Activated CD4-positive, CD25-positive, alpha-beta regulatory T cell treated with anti-CD3 and anti-CD28 coated beads, Interleukin-2, amount 50 U/mL, for 16 hours (primary cell): ENCODE data around the gene INPP5F.
"Not testable (repeated sequence)": the region's sequence is repeated elsewhere in the genome, so short reads cannot be mapped to it uniquely, and the experiment has no call there.

Source experiments
- DNase-seq: peaks from one replicate; pipeline ENCODE4 v3.0.0-alpha.2; 2020; ENCODE audit warnings: low read depth, low spot score

The INPP5F gene

DNA sequence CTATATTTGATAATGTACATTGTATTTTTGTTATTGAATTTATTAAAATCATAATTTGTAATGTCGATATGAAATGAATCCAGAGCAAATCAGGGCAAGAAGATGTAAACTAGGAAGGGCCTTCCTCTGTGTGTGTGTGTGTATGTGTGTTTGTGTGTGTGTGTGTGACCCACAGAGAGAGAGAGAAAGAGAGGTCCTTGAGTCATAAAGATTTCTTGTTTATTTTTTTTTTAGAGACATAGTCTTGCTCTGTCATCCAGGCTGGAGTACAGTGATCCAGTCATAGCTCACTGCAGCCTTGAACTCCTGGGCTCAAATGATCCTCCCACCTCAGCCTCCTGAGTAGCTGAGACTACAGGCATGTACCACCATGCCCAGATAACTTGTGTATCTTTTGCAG, 50.7 kb downstream of the INPP5F start:
- no peak for DNase-seq

DNA sequence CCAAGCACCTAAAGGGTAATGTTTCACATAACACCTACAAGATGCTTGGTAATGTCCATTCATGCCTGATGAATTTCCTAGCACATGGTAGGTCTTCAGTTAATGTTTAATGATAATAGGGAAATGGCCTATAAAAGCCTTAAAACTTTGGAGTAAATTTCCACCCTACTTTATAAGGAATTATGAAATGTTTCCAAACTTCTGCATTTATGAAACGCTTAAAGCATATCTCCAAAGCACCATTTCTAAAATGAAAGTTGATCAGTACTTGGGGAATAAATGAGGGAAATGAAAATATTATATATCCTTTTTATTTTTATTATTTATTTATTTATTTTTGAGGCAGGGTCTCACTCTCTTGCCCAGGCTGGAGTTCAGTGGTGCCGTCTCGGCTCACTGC, 51.8 kb downstream of the INPP5F start:
- DNase-seq: no peak

DNA sequence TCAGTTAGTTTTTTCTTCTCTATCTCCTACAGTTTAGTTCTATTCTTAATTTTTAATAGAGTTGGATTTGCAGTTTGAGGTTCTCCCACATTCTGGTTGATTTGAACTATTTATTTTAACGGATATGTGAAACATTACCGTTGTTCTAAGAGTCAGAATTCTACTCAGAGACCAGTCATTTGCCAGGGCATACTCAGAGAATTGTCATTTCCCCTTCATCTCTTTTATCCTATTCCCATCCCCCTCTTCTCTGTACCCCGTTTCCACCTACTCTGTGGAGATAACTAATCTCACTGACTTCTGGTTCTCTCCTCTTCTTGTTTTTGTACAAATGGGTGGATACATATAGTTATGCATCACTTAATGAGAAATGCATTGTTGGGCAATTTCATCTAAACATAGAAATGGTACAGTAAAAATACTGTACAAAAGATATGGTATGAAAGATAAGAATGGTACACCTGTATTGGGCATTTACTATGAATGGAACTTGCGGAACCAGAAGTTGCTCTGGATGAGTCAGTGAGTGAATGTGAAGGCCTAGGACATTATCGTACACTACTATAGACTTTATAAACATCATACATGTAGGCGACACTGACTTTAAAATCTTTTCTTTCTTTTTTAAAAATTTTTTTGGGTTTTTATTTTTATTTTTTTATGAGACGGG, 53.1 kb downstream of the INPP5F start:
- DNase-seq: no peak

DNA sequence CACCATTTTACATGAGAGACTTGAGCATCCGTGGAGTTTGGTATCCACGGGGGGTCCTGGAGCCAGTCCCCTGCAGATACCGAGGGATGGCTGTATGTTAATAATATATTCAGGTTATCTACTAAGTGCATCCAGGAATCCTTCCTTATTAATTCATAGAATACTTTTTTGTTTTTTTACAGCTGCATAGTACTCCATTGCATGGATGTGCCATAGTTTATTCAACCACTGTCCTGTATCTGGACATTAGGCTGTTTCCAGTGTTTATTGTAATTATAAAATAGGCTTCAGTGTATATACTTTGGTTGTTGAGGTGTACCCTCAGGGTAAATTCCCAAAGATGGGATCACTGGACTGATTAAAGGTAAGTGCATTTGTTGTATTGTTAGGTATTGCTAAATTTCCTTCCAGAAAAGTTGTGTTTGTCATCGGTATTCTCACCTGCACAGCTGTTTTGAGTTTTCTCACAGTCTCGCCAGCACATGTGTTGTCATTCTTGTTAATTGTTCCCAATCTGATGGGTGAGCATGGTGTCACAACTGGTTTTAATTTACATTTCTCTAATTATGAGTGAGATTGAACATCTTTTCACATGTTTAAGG, 55.1 kb downstream of the INPP5F start:
- DNase-seq: no peak

DNA sequence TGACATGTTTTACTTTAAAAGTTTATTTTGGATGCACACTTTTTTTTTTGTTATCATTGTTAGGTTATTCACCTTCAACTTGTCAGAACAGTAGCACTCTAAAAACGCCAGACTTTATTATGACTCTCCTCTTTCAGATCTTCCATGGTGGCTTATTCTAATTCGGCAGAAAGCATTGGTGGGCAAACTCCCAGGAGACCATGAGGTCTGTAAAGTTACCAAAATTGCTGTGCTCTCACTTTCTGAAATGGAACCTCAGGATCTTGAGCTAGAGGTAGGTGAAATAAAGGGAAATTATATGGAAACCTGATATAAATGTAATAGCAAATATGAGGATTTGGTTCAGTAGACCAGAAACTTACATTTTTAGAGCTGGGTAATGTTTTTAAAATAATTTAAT, 55.6 kb downstream of the INPP5F start:
- DNase-seq: no peak

DNA sequence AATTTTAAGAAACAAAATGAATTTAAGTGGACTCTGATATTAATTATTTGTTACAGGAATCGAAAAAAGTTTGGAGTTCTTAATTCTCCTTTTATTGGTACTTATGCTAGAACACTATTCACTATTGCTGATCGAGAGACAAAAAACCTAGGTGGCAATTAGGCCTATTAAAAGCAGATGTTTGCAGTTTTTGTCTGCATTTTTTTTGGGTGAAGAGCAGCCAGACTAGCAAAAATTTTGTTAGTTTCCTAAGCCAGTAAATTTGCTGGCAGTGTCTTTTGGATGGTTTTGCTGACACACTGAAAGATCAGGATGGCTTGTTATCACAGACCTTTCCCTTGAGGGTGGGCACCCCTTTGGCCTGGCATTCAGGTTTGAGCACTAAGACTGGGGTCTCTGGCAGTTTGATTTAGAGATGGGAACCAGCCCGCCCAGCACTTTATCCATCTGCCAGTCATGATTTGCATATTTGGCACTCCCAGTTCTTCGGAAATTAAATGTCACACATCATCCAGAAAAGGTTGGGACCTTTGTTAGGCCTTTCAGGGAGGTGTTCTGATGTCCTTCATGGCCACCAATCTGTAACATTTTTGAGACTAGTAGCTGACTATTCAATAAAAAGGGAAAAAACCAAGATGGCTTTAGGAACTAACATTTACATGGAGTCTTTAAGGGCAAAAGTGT, 57.3 kb downstream of the INPP5F start:
- DNase-seq: no peak

DNA sequence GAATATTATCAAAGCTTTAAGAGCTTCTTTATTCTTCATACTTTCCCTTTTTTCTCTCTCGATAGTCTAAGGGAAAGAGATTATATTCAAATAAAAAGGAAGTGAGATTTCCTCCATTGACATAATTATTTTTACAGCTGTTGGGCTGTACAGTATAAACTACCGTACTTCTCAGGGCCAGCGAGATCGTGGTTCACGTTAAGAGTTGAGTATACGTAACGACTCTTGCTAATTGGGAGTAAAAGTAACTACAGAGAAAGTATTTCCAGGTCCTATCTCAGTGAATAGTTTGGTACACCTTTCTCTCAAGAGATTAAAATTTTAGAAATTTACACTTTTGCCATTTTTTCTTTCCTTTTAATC, 57.8 kb downstream of the INPP5F start:
- no peak for DNase-seq

DNA sequence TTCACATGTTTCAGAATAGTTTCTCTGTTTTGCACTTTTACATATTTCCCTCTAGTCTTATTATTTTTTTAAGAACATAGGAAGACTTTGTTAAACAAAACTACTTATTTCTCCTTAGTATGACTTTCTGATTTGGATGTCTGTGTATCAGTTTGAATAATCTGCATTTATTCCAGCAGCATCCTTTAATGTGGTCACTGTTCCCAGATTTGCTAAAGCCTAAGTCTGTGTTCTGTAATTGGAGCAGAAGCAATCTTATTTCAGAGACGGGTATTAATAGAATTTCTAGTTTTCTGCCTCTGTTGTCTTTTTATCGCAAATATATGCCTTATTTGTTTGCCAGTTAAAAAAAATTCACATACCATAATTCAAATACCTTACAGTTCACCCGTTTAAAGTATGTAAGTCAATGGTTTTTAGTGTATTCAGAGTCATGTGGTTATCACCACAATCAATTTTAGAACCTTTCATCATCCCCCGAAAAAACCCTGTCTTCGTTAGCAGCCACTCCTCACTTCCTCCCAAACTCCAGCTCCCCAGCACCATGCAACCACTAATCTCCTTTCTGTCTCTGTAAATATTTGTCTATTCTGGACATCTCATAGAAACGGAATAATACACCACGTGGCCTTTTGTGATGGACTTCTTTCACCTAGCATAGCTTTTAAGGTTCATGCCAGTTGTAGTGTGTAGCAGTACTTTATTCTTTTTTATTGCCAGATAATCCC, 58.7 kb downstream of the INPP5F start:
- DNase-seq: no peak

DNA sequence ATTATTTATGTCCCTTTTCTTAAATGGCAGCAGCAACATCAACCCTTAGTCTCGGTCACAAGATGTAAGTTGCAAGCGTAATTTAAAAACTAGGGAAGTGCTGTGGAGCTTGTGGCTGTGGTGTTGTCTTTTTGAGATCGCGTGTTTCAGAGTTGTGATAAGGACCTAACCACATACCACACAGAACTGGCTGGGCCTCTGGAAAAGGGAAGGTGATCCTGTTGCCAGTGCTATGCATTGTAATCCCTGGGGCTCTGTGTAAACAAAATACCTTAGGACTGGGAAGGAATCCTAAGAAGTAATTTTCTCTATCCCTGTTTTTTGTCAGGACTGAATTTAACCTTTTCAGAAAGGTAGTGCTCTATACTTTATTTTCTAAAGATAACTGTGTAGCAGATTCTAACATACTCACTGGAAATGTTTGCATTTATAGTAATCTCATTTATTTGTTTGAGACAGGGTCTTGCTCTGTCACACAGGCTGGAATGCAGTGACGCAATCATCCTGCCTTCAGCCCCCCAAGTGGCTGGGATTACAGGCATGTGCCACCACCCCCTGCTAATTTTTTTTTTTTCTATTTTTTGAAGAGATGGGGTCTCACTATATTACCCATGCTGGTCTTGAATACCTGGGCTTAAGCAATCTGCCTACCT, 60.4 kb downstream of the INPP5F start:
- no peak for DNase-seq

DNA sequence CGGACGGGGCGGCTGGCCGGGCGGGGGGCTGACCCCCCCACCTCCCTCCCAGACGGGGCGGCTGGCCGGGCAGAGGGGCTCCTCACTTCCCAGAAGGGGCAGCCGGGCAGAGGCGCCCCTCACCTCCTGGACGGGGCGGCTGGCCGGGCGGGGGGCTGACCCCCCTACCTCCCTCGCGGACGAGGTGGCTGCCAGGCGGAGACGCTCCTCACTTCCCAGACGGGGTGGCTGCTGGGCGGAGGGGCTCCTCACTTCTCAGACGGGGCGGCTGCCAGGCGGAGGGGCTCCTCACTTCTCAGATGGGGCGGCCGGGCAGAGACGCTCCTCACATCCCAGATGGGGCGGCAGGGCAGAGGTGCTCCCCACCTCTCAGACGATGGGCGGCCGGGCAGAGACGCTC, 69.3 kb downstream of the INPP5F start:
- not testable (repeated sequence) for DNase-seq

DNA sequence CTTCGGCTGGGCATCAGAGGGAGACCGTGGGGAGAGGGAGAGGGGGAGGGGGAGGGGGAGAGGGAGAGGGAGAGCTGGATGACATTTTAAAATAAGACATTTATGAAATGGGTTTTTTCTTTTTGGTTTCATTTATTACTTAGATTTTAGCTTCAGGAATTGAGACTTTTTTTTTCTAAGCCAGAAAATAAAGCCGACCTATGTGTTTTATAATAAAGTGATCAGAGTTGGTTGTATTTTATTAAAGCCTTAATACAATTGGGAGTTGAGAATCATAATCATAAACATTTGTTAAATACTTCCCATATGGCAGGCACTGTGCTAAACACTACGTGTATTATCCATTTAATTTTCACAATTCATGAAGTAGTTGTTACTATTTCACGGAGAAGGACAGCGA, 70.2 kb downstream of the INPP5F start:
- DNase-seq: no peak

DNA sequence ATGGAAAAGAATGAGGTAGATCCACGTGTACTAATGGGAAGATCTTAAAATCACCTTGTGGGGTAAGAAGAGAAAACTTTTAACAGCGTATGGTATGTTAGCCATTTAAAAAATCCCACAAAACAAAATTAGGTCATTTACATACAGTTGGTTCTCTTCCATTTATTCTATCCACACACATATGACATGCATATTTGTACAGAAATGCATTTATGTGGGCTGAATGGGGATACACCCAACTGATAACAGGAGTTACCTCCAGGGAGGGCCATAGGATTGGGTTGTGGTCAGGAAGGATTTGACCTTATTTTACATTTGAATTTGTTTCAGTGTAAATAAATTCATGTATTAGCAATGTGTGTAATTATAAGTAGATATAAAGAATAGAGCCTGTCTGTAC, 75.3 kb downstream of the INPP5F start:
- DNase-seq: no peak

DNA sequence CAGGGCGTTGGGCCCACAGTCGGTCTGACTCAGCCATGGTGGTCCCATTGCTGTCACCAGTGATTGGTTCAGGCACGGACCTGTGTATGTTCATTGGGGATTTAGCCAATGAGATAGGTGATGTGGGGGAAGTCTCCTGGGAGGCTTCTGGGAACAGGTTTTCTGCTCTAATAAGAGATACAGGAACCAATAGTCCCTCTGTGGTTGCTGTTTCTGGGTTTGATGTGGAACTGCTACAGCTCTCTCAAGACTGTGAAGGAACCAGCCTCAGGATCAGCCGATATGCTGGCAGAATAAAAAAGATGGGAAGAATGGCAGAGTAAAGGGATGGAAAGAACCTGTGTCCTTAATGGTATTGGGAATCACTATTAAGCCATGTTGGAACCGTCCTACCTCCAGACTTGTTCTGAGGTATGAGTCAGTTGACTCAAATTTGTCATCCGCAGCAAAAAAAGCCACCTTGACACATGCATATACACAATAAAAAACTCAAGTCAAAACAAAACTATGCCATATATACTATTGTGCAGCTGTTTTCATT, 76.2 kb downstream of the INPP5F start:
- DNase-seq: no peak

DNA sequence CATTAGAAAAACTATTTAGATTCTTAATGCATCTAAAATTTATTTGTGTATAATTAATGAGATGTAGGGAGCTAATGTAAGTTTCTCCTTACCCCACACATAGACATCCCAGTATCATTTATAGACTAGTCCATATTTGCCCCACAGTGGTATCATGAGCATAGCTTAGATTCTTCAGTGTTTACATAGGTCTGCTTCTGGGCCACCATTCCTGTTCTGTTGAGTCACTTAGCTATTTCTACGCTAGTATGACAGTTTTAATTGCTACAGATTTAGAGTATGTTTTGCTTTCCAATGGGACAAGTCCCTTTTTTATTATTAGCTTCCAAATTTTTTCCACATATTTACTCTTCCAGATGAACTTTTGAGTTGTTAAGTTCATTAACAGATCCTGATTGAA, 77.4 kb downstream of the INPP5F start:
- no peak for DNase-seq

DNA sequence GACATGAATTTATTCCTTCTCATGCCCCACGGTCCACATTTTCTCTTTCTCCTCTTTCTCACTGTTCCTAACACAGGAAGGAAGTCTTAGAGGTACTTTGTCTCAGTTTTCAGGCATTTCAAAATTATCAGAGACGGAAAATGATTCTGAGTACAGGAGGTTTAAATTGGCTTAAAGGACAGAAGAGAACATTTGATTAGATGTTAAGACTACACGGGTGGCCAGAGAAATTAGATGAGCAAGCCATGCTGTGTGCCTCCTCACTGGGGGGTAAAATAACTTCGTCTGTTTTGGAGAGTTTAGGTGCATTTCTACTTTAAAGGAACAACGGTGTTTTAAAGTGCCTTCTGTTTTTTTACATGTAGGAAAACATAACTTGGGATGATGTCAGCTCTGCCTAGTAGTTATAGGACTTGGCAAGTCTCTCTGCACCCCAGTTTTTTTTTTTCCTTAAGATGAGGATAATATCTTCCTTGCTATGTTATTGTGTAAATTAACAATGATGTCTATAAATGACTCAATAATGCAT, 79.9 kb downstream of the INPP5F start:
- DNase-seq: no peak

DNA sequence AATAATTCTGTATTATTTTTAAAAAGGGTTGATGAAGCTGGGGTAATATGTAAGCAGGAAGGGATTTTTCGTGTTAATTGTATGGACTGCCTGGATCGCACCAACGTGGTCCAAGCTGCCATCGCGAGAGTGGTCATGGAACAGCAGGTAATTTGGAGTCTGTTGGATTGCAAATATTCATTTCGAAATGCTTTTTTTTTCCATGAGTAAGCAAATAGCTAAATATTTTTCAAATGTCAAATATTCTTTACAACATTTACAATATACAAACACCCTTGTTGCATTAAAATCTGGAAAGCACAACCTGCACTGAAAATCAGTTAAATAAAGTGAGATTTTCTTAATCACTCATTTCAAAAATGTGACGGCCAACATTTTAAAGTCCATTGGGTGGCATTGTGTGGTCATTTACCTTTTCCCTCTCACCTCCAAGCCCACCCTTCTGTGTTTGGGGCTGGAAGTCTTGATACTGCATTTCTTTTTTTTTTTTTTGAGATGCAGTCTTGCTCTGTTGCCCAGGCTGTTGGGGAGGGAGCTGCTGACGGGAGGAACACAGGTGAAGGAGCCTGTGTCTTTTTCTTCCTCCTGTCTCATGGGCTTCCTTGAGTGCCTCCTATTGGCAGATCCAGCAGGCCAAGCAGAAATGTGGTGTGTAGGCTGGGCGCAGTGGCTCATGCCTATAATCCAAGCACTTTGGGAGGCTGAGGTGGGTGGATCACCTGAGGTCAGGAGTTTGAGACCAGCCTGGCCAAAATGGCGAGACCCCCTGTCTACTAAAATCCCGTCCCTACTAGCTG, 80.7 kb downstream of the INPP5F start:
- DNase-seq: no peak

DNA sequence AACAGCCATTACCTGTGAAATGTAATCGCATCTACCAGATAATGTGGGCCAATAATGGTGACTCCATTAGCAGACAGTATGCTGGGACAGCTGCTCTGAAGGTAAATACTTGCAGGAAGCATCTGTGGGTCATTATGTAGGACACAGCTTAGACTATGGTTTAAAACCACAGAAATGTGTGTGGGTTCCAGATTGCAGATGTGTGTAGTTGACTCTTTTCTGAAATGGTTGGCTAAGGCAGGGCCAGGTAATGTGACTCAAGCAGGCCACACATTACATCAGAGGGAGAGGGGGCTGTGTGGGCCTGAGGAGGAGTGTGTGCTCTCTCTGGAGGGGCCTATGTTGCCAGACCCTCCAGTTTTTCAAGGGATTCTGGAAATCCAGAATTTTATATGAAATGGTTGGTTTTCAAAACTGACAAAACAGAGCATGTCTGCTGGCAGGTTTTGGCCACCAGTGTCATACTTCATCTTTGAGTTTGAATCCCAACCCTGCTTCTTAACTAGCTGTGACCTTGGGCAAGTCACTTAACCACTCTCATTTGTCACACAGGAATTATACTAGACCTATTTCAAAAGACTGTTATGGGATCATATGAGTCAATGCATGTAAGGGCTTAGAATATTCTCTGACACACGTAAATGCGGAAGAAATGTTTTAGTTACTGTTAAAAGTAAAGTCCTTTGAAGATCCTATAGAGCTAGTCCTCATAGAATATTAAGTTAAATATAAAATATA, 82.3 kb downstream of the INPP5F start:
- no peak for DNase-seq

DNA sequence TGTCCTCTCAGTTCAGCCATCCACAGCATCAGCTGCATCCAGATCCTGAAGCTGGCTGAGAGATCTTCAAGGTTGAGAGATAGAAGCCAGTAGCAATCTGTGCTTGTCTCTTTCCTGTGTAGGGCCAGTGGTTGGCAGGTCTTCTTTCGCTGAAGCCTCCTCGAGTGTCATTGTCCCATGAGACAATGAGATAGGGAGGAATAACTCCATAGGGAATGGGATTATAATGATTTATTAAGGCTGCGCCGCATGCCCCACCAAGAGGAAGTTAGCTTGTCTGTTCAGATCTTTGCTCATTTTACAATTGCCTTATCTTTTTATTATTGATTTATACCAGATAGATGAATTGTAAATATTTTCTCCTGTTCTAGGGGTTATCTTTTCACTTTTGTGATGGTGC, 85.3 kb downstream of the INPP5F start:
- no peak for DNase-seq

DNA sequence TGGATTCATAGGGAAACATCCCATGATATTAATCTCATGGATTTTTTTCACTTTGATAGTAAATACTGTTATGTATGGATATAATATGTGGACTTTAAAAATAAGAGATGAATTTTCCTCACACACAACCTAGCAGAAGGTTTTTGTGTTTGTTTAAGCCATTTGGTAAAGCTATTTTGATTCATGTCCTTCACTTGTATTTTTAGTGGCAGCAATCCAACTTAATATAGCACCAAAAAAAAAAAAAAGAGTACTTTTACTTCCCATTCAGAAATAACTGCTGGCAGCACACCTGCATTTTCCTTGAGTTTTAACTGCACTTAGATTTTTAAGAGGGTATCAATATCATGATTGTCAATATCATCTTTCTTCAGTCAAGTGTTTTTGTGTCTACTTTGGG, 86.8 kb downstream of the INPP5F start:
- no peak for DNase-seq

DNA sequence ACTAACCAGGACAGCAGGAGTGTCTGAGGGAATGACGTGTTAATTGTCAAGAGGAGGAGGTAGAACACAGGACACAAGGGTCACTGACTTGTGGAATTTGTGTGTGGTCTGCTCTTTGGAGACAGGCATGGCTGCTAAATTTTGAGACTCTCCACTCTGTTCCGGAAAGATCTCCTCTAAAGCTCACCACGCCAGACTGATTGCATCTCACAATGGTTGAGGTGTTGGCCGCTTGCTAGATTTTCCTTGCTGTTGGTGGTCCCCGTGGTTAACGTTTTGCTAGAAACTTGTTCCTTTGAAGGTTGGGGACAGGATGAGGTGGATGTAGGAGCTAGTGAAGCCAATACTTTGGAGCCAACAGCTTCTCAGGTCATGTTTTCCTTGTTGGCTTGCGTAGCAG, 89.8 kb downstream of the INPP5F start:
- DNase-seq: no peak
